ENCODE results near the gene ARMC2.
"Not testable (repeated sequence)": the region's sequence is repeated elsewhere in the genome, so short reads cannot be mapped to it uniquely, and the experiment has no call there.

Gene ARMC2

DNA sequence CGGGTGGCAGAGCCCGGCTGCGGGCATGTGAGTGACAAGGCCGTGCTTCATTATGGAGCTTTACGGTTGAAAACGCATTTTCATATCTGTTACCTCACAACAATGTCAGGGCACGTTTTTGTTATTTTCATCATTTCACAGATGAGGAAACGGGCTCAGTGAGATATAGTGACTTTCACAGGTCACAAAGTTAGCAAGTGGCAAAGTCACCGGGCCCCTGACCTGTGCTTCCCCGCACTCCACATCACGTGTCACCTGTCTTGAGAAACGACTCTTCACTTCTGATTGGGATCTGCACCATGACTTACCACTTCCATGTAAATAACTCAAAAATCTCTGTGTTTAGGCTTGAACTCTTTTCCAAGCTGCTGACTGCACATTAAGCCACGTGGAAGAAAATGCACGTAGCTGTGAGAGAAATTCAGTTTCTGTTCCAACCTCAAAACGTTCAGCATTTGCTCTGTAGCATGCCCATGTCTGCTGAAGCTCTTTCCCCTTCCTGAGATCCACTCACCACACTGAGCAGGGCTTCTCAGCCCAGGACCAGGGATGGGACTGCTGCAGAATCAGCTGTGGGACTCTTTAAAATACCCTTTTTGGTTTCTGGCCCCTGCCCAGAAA is 107.2 kb downstream of the ARMC2 start:
- no peak for DNase-seq (ENCODE audit: low spot score)

DNA sequence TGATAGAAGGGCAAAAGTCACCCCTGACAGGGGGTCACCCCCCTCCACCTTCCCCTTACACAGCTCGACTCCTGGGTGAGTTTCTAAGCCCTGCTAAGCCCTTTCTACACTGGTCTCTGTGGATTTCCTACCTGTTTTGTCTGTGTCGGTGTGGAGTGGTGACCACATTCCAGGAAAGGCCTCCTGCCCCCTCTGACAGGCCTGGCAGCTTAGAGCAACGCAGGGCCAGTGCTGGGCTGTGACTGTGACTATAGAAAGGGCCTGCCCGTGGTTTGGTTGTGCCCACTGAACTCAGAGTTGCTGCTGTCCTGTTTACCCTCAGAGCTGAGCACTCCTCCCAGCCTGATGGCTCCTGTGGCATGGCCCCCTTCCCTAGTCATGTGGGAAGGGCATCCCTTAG is 109.0 kb downstream of the ARMC2 start:
- no peak for DNase-seq (ENCODE audit: low spot score)

- no peak for DNase-seq (ENCODE audit: low spot score)
Measured at GRCh38 chr6:108958900-108959770, 110.9 kb downstream of the ARMC2 start.

DNA sequence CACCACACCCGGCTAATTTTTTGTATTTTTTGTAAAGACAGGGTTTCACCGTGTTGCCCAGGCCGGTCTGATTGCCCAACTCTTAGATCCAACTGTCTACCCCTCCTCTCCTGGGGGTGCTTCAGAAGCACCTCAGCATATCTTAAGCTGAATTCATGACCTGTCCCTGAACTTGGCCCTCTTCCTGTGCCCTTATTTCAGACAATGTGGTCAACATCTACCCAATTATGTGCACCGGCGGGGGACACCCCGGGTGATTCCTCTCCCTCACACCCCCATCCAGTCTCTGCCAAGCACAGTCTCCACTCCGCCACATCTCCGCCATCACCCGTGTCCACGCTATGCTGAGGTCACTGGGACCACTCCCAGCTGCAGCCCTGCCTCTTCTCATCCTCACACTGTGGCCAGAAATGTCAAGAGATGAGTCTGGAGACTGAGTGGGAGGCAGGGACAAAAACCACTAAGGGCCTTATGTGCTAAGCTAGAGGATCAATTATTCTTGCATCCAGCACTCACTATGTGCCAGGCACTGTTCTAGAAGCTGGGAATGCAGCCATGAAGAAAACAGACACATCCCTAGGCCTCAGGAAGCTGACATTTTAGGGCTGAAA is 111.9 kb downstream of the ARMC2 start:
- no peak for DNase-seq (ENCODE audit: low spot score)

- DNase-seq (ENCODE audit: low spot score), result no peak
Measured at GRCh38 chr6:108960601-108961000, 112.4 kb downstream of the ARMC2 start.

DNA sequence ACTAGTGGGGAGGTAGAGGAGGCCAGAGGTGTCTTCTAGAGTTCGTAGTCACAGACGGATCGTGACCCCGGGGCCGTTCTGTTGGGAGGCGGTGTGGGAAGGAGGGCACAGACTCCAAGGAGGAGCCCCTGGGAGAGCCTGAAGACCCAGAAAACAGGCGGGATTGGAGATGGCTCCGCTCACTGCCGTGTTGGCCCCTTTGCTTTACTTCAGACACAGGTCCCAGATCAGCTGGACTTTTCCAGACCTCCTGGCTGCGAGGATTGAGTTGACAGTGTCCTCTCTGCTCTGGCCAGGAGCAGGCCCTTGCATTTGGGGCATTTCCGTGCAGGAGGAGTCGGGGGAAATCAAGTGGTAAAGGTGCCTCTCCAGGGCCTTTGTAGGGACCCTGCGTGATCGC is 112.9 kb downstream of the ARMC2 start:
- DNase-seq (ENCODE audit: low spot score), result no peak

GRCh38 chr6:108961985-108962384 is 113.8 kb downstream of the ARMC2 start:
- DNase-seq (ENCODE audit: low spot score), result no peak

GRCh38 chr6:108966251-108966650 is 118.0 kb downstream of the ARMC2 start:
- DNase-seq (ENCODE audit: low spot score), result no peak

DNA sequence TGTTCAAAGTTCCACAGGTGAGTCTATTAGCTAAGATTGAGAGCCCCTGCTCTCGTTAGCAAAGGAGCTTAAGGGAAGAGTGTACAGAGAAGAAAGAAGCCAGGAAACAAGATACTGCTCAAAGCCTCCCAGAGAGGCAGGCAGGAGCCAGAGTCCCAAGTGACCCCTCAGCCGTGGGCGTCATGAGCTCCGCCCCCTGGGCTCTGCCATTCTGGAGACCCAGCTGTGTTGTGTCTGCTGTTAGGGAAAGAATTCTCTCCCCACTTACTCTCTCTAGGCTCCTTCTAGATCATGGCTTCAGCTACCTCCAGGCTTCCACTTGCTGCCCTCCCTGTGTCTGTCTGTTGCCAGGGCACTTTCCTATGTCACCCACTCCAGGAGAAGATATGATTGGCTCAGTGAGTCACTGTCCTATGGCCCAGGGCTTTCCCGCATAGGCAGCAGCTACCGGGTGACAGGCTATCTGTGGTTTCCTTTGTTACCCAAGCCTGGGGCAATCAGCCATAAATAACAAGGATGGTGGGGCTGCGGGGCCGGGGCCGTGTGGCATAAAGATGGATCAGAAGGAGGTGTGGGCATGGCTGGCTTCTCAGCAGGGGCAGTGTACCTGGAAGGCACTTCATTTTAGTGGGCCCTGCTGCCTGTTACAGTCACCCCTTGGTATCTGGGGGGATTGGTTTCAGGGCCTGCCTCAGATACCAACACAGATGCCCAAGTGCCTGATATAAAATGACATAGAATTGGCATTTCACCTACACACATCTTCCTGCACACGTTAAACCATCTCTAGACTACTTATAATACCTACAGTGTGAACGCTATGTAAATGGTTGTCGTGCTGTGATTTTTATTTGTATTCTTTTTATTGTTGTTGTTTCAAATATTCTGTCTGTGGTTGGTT is 118.9 kb downstream of the ARMC2 start:
- DNase-seq (ENCODE audit: low spot score), result no peak

- DNase-seq (ENCODE audit: low spot score), result no peak
Measured at GRCh38 chr6:108968325-108969316, 120.4 kb downstream of the ARMC2 start.

- DNase-seq (ENCODE audit: low spot score), result no peak
Measured at GRCh38 chr6:108969776-108970175, 121.6 kb downstream of the ARMC2 start.

DNA sequence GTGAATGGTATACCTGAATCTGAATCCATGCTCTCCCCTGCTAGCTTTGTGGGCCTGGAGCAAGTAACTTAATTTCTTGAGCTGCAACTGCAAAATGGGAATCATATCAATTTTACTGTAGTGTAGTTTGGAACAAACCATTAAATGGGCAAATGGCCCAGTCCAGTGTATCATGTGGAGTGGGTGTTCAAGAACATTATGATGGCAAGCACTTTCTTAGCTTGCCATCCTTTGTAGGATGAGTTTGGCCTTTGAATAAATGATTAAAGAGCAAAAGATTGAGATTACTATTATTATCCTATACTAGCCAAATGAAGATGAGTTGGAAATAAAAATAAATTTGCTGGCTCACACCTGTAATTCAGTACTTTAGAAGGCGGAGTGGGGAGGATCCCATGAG is 126.0 kb downstream of the ARMC2 start:
- DNase-seq (ENCODE audit: low spot score), result no peak

DNA sequence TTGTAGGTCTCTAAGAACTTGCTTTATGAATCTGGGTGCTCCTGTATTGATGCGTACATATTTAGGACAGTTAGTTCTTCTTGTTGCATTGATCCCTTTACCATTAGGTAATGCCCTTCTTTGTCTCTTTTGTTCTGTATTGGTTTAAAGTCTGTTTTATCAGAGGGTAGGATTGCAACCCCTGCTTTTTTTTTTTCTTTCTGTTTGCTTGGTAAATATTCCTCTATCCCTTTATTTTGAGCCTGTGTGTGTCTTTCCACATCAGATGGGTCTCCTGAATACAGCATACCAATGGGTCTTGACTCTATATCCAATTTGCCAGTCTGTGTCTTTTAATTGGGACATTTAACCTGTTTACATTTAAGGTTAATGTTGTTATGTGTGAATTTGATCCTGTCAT is 130.4 kb downstream of the ARMC2 start:
- not testable (repeated sequence) for DNase-seq (ENCODE audit: low spot score)

DNA sequence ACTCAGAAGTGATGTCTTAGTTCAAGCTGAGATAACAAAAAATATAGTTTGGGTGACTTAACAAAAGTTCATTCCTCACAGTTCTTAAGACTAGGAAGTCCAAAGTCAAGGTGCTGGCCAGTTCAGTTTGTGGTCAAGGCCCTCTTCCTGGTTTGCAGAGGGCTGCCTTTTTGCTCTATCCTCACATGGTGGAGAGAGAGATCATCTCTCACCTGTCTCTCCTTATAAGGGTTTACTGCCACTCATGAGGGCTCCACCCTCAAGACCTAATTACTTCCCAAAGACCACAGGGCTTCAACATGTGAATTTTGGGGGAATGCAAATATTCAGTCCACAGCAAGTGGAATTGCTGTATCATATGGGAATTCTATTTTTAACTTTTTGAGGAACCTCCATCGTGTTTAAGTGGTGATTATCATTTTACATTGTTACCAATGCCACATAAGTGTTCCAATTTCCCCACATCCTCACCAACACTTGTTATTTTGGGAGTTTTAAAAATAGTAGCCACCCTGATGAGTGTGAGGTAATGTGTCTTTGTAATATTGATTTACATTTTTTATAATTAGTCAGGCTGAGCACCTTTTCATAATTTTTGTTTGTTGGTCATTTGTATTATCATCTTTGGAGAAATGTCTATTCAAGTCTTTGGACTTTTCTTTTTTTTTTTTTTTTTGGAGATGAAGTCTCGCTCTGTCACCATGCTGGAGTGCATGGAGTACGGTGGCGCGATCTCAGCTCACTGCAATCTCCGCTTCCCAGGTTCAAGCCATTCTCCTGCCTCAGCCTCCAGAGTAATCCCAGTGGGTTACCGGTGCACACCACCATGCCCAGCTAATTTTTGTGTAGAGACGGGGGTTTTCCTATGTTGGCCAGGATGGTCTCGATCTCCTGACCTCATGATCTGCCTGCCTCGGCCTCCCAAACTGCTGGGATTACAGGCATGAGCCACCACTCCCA is 134.2 kb downstream of the ARMC2 start:
- DNase-seq (ENCODE audit: low spot score), result no peak

DNA sequence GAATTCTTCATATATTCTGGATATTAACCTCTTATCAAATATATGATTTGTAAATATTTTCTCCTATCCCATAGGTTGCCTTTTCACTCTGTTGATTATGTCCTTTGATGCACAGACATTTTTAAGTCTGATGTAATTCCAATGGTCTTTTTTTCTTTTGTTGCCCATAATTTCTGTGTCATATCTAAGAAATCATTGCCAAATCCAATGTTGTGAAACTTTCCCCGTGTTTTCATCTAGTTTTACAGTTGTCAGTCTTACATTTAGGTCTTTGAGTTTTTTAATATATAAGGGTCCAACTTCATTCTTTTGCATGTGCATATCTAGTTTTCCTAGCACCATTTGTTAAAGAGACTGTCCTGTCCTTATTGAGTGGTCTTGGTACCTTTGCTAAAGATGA is 134.9 kb downstream of the ARMC2 start:
- no peak for DNase-seq (ENCODE audit: low spot score)

GRCh38 chr6:108985301-108985700 is 137.1 kb downstream of the ARMC2 start:
- no peak for DNase-seq (ENCODE audit: low spot score)

DNA sequence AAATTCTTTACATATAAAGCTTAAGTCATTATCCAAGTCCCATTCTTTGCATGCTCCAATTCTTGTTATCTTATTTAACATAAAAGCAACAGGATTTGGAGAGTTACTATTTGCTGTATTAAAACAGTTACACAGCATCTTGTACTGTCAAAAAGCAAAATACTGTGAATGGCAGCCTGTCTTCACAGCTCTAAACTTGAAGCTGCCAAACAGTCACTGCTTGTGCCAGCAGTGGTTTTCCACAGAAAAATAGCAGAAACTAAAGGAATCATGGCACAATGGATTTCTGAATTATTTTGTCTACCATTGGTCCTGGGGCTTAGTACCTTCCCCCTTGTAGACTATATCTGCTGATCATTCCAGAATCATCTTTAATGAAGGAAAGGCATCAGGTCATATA is 138.9 kb downstream of the ARMC2 start:
- no peak for DNase-seq (ENCODE audit: low spot score)

DNA sequence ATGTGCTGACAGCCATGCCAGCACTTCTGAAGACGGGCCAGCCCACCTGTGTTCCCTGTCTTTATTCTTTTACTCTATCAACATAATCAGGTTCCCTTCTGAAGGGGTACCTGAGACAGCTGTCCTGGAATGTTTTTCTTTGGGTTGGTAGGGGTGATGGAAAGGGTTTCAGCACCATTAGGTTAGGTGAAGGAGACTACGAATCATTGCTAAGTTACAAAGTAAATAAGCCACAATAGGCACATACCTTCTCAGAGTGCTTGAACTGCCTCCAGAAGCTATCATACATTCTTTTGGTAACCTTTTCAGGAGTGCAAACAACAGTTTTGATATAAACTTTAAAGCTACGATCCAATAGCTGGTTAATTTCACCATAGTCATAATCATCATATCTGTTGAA is 140.1 kb downstream of the ARMC2 start:
- no peak for DNase-seq (ENCODE audit: low spot score)

GRCh38 chr6:108988765-108989164 is 140.5 kb downstream of the ARMC2 start:
- DNase-seq (ENCODE audit: low spot score), result no peak

- DNase-seq (ENCODE audit: low spot score), result peak; percentile 26
Measured at GRCh38 chr6:108989700-108990099, 141.5 kb downstream of the ARMC2 start.
